GM12873 (cell line): ENCODE data around the gene OR10A6.

Experiments used
- CTCF ChIP-seq: IDR thresholded peaks from 2 replicates; pipeline ENCODE4 v1.5.1; 2012; ENCODE audit warnings: low read depth, mild to moderate bottlenecking, moderate library complexity, low read length, control low read depth; ENCODE audit not compliant: insufficient read depth; ENCODE audit errors: missing control alignments

OR10A6 gene

GRCh38 chr11:7903940-7904339 is 27.1 kb downstream of the OR10A6 start:
- TF ChIP-seq CTCF = no peak

DNA sequence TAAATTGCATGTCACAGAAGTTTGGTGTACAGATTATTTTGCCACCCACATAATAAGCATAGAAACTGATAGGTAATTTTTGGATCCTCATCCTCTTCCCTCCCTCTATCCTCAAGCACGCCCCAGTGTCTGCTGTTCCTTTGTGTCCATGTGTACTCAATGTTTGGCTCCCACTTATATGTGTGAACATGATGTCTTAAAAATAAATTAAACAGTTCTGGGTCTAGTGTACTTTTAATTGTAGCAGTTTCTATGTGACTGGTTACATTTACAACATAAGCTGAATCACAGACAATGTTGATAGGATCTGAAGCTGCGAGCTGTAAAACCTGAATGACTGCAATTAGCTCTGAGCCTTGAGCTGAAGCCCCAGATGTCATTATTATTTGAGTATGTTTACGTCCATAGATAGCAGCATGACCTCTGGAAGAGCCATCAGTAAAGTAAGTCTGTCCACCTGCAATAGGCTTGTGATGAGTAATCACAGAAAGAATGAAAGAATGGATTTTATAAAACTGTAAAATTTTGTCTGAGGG is 29.7 kb downstream of the OR10A6 start:
- no peak for TF ChIP-seq CTCF

DNA sequence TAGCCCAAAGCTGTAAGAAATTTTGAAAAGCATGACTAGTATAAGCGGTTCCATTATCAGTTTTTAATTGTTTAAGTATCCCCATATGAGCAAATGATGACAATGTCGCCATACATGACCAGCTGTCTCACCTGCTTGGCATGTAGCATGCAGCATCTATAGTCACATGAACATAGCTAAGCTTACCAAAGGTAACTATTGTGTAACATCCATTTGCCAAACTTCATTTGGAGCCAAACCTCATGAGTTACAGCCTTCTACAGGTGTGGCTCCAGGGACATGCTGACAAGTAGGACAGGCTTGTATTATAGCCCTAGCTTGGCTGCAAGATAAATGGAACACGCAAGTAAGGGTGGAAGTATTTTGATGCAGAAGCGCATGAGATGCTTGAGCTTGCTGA is 30.4 kb downstream of the OR10A6 start:
- no peak for TF ChIP-seq CTCF

DNA sequence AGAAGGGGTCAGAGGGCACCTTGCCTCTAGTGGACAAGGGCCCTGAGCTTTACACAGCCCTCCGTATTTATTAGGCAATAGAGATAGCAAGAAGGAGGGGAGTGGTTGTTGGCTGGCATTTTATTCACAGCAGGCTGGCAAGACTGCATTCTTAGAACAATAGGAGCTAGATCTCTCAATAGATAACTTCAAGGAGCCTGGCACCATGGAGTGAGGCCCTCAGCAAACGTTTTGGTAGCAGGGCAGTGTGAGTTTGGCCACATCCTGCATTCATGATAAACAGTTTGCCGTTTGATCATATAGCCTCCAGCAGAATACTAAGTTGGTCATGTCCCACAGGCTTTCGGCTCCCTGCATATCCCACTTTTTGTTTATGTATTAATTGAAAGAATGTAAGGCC is 31.6 kb downstream of the OR10A6 start:
- TF ChIP-seq CTCF = no peak

- no peak for TF ChIP-seq CTCF
These were observed 32.3 kb downstream of the OR10A6 start for GRCh38 chr11:7898666-7899283.

GRCh38 chr11:7896009-7896785 is 34.9 kb downstream of the OR10A6 start:
- TF ChIP-seq CTCF = no peak

DNA sequence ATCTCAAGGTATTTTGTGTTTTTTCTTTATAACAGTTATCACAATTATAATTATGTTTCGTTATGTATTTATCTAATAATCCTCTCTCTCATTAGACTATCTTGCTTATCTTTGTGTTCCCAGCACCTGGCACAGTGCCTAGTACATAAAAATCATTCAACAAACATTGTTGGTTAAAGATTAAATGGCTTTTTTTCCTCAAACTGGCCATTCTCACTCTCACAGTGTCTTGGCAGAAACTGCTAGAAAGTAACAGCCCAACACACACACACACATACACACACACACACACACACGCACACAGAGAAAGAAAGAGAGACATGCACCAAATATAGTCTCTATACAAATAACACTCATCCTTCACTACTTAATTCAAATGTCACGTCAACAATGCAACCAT is 36.8 kb downstream of the OR10A6 start:
- no peak for TF ChIP-seq CTCF
